NCI-H2196 (cell line): ENCODE measurements around the gene SEC24D.
A peak's percentile ranks its signal among the peaks of the same experiment; 100 is the strongest.

Experiments
- DNase-seq: peaks from one replicate; lab custom pipeline; 2025; ENCODE audit not compliant: unreplicated experiment; lab: John Stamatoyannopoulos, UW

Gene SEC24D

GRCh38 chr4:118846979-118847378, 11.1 kb upstream of the SEC24D start:
- no peak for DNase-seq

- DNase-seq, result no peak
Measured at GRCh38 chr4:118845552-118846050, 9.7 kb upstream of the SEC24D start.

GRCh38 chr4:118843237-118843636, 7.3 kb upstream of the SEC24D start:
- no peak for DNase-seq

- no peak for DNase-seq
Measured at GRCh38 chr4:118842055-118842454, 6.1 kb upstream of the SEC24D start.

GRCh38 chr4:118839221-118839927, 3.4 kb upstream of the SEC24D start:
- DNase-seq, result no peak

GRCh38 chr4:118837121-118837507, 1.2 kb upstream of the SEC24D start:
- DNase-seq, result no peak

- peak; percentile 26 for DNase-seq
Measured at GRCh38 chr4:118836301-118837120, 585 bp upstream of the SEC24D start.

GRCh38 chr4:118834960-118835569, 861 bp downstream of the SEC24D start:
- DNase-seq, result peak; percentile 13

- no peak for DNase-seq
Measured at GRCh38 chr4:118834070-118834469, 1.9 kb downstream of the SEC24D start.

- no peak for DNase-seq
Measured at GRCh38 chr4:118833192-118833820, 2.6 kb downstream of the SEC24D start.

GRCh38 chr4:118829107-118829506, 6.8 kb downstream of the SEC24D start:
- no peak for DNase-seq

GRCh38 chr4:118826723-118827444, 9.0 kb downstream of the SEC24D start:
- no peak for DNase-seq

GRCh38 chr4:118825799-118826198, 10.1 kb downstream of the SEC24D start:
- DNase-seq, result no peak

GRCh38 chr4:118824141-118824540, 11.8 kb downstream of the SEC24D start:
- no peak for DNase-seq

- peak; percentile 34 for DNase-seq
Measured at GRCh38 chr4:118823471-118823870, 12.5 kb downstream of the SEC24D start.

GRCh38 chr4:118821590-118822293, 14.2 kb downstream of the SEC24D start:
- DNase-seq, result no peak

- no peak for DNase-seq
Measured at GRCh38 chr4:118817178-118817930, 18.6 kb downstream of the SEC24D start.

GRCh38 chr4:118816538-118817177, 19.3 kb downstream of the SEC24D start:
- no peak for DNase-seq

GRCh38 chr4:118814891-118815290, 21.0 kb downstream of the SEC24D start:
- no peak for DNase-seq
